ENCODE measurements around the gene PPP2R5D. TPM values are rescaled to one million over a fixed set of nuclear protein-coding genes. Genes with fewer than 3 reads are reported as not detected.

PPP2R5D gene
- total RNA-seq, 1 donor from 2014 or later, result 52.1 TPM

DNA sequence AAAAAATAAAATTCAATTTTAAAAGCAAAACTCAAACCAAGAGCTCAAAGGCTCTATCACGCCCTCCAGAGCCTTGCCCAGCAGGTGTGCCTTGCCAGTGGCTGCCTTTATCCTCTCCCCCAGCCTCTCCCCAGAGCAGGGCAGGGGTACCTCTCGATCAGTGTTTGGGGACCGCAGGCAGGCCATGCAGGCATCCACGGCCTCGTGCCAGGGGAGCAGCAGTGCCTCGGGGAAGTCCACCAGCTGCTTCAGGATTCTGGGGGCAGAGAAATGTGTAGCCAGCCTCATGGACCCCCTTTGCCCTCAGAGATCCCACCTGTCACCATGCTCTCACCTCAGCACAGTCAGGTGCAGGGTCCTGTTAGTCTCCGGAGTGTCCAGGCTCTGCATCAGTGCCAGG, 63.6 kb downstream of the PPP2R5D start:
- Mint-ChIP-seq H3K27me3 (ENCODE audit: insufficient read depth) (no peaks in the 10 kb centered on the region), H3K27ac (no peak overlapping the region), H3K9me3 (no peaks in the 10 kb centered on the region), H3K4me3 (no peak overlapping the region), H3K4me1 (ENCODE audit: low read depth) (peaks cover 24% of the 10 kb centered on the region), H3K36me3 (ENCODE audit: low read depth) (peaks cover 28% of the 10 kb centered on the region)
- intact Hi-C loops (cut with micrococcal nuclease), result no loop called here
- no peak for DNase-seq (ENCODE audit: low spot score)

DNA sequence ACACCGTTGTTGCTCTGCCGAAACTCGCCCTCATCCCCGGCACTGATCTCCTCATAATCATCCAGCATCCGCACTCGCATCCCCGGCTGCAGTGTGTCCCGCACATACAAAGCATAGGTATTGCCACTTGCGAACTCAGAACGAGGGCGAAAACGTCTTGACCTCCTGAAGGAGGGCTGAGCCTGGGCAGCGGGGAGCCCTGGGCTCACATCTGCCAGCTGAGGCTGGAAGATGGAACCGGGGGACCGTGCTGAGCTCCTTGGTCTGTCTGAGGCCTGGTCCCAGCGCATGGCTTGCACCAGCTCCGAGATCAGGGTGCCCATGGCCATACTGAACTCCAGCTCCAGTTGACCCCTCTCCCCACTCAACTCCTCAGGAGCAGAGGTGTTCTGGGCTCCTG, 66.6 kb downstream of the PPP2R5D start:
- Mint-ChIP-seq H3K4me3 (peak overlapping the region; percentile 3), H3K27ac (peak overlapping the region; percentile 9), H3K4me1 (ENCODE audit: low read depth) (peaks cover 37% of the 10 kb centered on the region), H3K27me3 (ENCODE audit: insufficient read depth) (no peaks in the 10 kb centered on the region), H3K9me3 (no peaks in the 10 kb centered on the region), H3K36me3 (ENCODE audit: low read depth) (peaks cover 31% of the 10 kb centered on the region)
- no peak for DNase-seq (ENCODE audit: low spot score)
- intact Hi-C loops (cut with micrococcal nuclease), result loop anchor here (5.0 to 10.0 kb wide), 3 partner anchors 266 to 1336 kb away; partner anchors contain the start of genes BICRAL, CDC5L, POLH and XPO5

DNA sequence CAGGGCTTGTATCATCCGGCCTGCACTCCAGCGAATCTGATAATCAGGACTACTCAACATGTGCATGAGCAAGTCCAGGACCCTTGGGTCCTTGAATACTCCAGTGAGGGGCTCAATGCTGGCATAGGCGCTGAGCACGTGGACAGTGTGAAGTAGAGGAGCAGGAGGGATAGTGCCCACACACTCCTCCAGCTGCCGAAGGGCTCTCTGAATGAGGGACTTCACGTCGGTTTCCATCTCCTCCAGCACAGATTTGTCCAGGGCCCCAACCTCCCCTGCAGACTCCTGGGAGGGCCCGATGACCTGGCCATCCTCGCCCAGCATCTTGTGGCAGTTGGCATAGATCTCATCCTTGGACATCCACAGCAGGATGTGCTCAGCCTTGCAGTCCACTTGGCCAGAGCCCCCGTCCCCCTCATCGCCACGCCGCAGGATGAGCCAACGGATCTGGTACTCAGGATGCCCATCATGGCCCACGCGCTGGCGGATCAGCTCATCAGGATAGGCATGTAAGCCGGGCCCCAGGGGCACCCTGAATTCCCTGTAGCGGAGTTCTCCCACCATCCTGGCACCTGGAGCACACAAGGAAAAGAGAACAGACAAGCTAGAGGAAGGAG, 68.0 kb downstream of the PPP2R5D start:
- Mint-ChIP-seq H3K4me1 (ENCODE audit: low read depth) (peaks cover 41% of the 10 kb centered on the region), H3K9me3 (no peaks in the 10 kb centered on the region), H3K36me3 (ENCODE audit: low read depth) (peaks cover 35% of the 10 kb centered on the region), H3K4me3 (peak overlapping the region; percentile 99), H3K27ac (peak overlapping the region; percentile 98), H3K27me3 (ENCODE audit: insufficient read depth) (no peaks in the 10 kb centered on the region)
- intact Hi-C loops (cut with micrococcal nuclease), result loop anchor here (2.0 to 10.0 kb wide), 5 partner anchors 268 to 1335 kb away; partner anchors contain the start of genes BICRAL, CDC5L, POLH and POLR1C
- no peak for DNase-seq (ENCODE audit: low spot score)

DNA sequence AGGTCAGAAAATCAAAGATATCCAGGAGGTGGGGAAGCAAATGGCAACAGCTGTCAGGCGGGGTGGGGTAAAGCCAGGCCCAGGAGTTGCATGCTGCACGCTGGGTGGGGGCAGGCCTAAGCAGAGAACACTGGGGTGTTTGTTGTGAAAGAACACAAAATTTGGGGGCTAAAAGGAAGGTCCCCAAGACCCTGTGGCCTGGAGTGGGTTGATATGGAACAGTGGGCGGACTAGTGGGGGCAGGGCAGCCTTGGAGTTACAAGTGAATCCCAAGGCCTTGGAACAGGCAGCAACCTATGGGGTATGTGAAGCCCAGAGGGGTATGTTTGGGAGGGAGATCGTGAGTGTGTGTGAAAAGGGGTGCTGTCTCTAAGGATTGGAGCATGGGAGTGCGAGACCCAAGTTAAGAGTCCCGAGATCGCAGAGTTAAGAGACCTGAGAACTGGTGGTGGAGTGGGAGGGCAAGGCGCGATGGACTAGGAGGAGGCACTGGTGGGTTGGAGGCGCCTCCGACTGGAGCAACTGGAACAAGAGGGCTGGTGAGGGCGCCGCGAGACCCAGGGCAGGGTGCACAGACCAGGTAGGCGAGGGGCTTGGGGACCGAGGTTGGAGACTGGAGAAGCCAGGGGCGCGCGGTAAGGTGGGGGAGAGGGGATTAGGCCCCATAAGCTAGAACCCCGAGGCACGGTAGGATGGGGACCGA, 68.6 kb downstream of the PPP2R5D start:
- H3K9me3 Mint-ChIP-seq, result no peaks in the 10 kb centered on the region
- peak overlapping the region; percentile 98 for H3K27ac Mint-ChIP-seq
- peaks cover 46% of the 10 kb centered on the region for H3K4me1 Mint-ChIP-seq (ENCODE audit: low read depth)
- no peaks in the 10 kb centered on the region for H3K27me3 Mint-ChIP-seq (ENCODE audit: insufficient read depth)
- peak overlapping the region; percentile 99 for H3K4me3 Mint-ChIP-seq
- no peak for DNase-seq (ENCODE audit: low spot score)
- peaks cover 38% of the 10 kb centered on the region for H3K36me3 Mint-ChIP-seq (ENCODE audit: low read depth)
- intact Hi-C loops (cut with micrococcal nuclease), result loop anchor here (1.0 to 10.0 kb wide), 9 partner anchors 39 to 1334 kb away; partner anchors contain the start of genes BICRAL, CDC5L, CNPY3 and GTPBP2

DNA sequence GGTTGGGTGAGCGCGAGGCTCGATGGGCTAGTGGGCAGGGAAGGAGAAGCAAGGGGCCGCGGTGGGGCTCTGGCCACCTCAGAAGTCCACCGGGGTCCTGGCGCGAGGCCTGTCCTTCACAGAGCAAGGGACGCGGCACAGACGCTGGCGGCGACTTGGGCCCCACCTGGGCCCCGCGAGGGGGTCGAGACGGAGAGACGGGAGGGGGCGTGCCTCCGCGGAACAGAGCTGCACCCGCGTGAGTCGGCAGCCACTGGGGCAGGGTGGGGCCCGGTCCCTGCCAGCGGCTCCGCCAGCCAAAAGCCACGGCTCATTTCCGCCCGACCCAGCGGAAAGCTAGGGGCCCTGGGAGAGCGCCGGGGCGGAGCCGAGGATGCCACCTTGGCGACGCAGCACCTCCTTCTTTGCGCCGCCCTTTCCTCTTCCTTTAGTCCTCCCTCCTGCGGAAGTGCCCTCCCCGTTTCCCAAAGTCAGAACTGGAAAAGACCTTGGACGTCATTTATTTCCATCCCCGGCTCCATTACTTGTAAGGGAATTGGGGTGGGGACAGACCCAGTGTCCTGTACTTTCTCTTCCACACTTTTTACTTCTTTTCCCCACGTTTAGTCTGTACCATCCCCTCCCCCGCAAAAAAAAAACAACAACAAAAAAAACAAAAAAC, 69.3 kb downstream of the PPP2R5D start, which contains the start of gene CUL7:
CUL7 (minus strand) TSS at position 307 of the 661 bp plus-strand sequence. CDS start 1,063 bp downstream, outside the sequence.
- Mint-ChIP-seq H3K9me3 (no peaks in the 10 kb centered on the region), H3K4me3 (peak within 1 kb of the TSS; percentile 99), H3K27me3 (ENCODE audit: insufficient read depth) (no peaks in the 10 kb centered on the region), H3K36me3 (ENCODE audit: low read depth) (peaks cover 38% of the 10 kb centered on the region), H3K4me1 (ENCODE audit: low read depth) (peaks cover 53% of the 10 kb centered on the region), H3K27ac (peak within 1 kb of the TSS; percentile 98)
- DNase-seq (ENCODE audit: low spot score), result peak; percentile 89
- intact Hi-C loops (cut with micrococcal nuclease), result loop anchor here (1.0 to 10.0 kb wide), 9 partner anchors 39 to 1334 kb away; partner anchors contain the start of genes BICRAL, CDC5L, CNPY3 and GTPBP2

DNA sequence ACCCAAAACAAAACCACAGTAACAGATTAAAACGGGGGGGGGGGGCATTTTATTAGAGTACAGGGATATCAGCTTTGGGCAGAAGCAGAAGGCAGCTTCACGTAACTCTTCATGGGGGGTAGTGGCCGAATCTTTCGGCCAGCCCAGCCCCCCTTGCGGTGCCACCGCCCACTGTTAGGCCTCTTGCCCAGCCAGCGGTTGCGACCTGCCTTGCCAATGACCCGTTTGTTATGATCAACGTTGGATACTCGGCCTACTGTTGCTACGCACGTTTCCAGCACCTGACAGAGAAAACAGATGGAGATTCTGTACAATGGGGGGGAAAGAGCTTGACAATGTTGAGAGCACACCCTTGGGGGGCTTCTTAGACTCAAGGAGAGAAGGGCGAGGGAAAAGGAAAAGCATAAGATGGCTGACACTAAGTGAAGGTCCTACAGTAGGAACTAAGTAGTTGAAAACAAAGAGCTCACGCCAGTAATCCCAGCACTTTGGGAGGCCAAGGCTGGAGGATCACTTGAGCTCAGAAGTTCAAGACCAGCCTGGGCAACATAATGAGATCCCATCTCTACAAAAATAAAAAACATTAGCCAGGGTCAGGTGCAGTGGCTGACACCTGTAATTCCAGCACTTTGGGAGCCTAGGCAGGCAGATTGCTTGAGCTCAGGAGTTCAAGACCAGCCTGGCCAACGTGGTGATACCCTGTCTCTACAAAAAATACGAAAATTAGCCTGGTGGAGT, 70.0 kb downstream of the PPP2R5D start:
- Mint-ChIP-seq H3K9me3 (no peaks in the 10 kb centered on the region), H3K4me1 (ENCODE audit: low read depth) (peaks cover 60% of the 10 kb centered on the region), H3K27ac (peak overlapping the region; percentile 98), H3K27me3 (ENCODE audit: insufficient read depth) (no peaks in the 10 kb centered on the region), H3K4me3 (peak overlapping the region; percentile 99), H3K36me3 (ENCODE audit: low read depth) (peaks cover 38% of the 10 kb centered on the region)
- intact Hi-C loops (cut with micrococcal nuclease), result loop anchor here (5.0 to 10.0 kb wide), 3 partner anchors 270 to 1333 kb away; partner anchors contain the start of genes BICRAL, CDC5L, POLH and XPO5
- DNase-seq (ENCODE audit: low spot score), result no peak

DNA sequence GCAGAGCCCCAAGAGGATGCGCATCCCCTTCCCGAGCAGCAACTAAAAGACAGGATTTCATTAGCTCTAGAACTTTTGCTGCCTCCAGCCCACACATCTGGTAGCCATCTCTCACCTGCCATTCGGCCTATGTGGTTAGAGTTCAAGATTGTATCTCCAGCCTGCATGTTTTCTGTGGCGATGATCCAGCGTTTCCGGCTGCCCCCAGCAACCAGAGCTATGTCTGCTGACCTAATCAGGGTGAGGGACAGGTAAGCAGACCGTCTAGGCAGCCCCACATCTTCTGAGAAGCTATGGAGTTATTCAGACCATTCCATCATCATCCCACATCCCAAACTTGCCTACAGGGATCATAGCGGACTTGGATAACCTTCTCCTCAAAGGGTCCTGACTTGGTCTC, 71.6 kb downstream of the PPP2R5D start:
- no peaks in the 10 kb centered on the region for H3K9me3 Mint-ChIP-seq
- H3K27me3 Mint-ChIP-seq (ENCODE audit: insufficient read depth), result no peaks in the 10 kb centered on the region
- H3K27ac Mint-ChIP-seq, result peak overlapping the region; percentile 21
- H3K36me3 Mint-ChIP-seq (ENCODE audit: low read depth), result peaks cover 27% of the 10 kb centered on the region
- H3K4me3 Mint-ChIP-seq, result no peak overlapping the region
- intact Hi-C loops (cut with micrococcal nuclease), result loop anchor here (5.0 to 10.0 kb wide), 4 partner anchors 171 to 1159 kb away; partner anchors contain the start of genes BICRAL, DNPH1, POLH and USP49
- peaks cover 67% of the 10 kb centered on the region for H3K4me1 Mint-ChIP-seq (ENCODE audit: low read depth)
- no peak for DNase-seq (ENCODE audit: low spot score)

DNA sequence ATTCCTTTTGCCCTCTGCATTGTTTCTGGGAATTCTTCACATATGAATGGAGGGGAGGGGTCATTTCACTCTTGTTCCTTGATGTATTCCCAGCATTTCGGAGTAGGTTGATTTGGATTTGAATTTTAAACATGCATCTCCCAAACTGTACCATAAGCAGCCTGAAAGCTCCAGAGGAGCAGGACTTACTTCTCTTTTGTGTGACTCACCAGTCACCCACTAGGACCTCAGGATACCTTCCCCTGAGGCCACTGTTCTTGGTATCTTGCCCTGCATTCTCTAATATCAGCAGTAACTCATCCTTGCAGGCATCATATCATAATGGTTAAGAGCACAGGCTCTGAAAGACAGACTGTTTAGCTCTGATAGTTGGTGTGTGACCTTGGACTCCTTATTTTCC, 74.2 kb downstream of the PPP2R5D start:
- peaks cover 48% of the 10 kb centered on the region for H3K4me1 Mint-ChIP-seq (ENCODE audit: low read depth)
- peak overlapping the region; percentile 96 for H3K4me3 Mint-ChIP-seq
- H3K27me3 Mint-ChIP-seq (ENCODE audit: insufficient read depth), result no peaks in the 10 kb centered on the region
- H3K9me3 Mint-ChIP-seq, result no peaks in the 10 kb centered on the region
- peaks cover 18% of the 10 kb centered on the region for H3K36me3 Mint-ChIP-seq (ENCODE audit: low read depth)
- no peak for DNase-seq (ENCODE audit: low spot score)
- intact Hi-C loops (cut with micrococcal nuclease), result loop anchor here (2.0 to 10.0 kb wide), 5 partner anchors 169 to 1161 kb away; partner anchors contain the start of genes BICRAL, DNPH1, POLH and TJAP1
- H3K27ac Mint-ChIP-seq, result peak overlapping the region; percentile 98

DNA sequence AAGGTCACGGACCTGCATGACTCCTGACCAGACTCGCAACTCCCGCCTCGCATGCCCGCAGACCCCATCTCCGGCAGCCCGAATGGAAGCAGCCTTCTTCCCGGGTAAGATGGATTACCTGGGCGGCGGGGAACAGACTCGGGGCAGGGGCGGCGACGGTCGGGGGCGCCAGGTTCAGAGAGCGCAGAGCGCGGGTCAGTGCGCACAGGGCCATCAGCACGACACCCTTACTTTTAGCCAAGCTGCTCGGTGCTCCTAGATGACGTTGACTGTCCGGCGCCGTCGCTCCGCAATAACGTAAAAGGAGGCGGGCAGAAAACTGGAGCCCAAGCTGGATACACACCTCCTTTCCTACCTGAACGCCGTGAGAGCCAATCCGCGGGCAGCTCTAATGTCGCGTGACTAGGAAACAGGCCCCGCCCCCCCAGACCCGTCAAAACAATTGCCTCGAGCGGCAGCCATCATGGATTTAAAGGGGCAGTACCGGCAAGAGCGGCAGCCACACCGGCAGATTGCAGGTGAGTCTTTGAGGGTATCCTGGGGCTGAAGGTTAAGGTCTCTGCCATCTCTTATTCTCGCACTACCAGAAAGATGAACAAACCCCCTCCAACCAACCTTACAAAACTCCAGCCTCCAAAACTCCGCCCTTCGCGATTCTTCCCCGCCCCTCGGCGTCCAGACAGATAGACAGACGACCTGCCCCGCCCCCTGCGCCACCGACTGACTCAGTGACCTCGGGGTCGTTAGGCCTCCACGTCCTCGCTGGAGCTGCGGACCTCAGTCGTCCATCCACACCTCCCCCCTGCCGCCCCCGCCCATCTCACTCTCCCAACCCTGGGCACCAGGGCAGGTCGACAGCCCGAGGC, 75.0 kb downstream of the PPP2R5D start, which contains the start of the genes KLC4 and MRPL2:
KLC4 (plus strand) TSS at position 464 of the 866 bp plus-strand sequence. CDS start 1,705 bp downstream, outside the sequence.
MRPL2 (minus strand) TSS at position 267 of the 866 bp plus-strand sequence; CDS start at position 214, 53 bp downstream.
- H3K36me3 Mint-ChIP-seq (ENCODE audit: low read depth), result peaks cover 16% of the 10 kb centered on the region
- H3K9me3 Mint-ChIP-seq, result no peaks in the 10 kb centered on the region
- intact Hi-C loops (cut with micrococcal nuclease), result loop anchor here (1.0 to 10.0 kb wide), 13 partner anchors 45 to 1162 kb away; partner anchors contain the start of genes ABCC10, BICRAL, CNPY3 and DNPH1
- H3K4me3 Mint-ChIP-seq, result peak within 1 kb of the TSS; percentile 96
- peaks cover 41% of the 10 kb centered on the region for H3K4me1 Mint-ChIP-seq (ENCODE audit: low read depth)
- H3K27ac Mint-ChIP-seq, result peak within 1 kb of the TSS; percentile 98
- H3K27me3 Mint-ChIP-seq (ENCODE audit: insufficient read depth), result no peaks in the 10 kb centered on the region
- peak; percentile 96 for DNase-seq (ENCODE audit: low spot score)

DNA sequence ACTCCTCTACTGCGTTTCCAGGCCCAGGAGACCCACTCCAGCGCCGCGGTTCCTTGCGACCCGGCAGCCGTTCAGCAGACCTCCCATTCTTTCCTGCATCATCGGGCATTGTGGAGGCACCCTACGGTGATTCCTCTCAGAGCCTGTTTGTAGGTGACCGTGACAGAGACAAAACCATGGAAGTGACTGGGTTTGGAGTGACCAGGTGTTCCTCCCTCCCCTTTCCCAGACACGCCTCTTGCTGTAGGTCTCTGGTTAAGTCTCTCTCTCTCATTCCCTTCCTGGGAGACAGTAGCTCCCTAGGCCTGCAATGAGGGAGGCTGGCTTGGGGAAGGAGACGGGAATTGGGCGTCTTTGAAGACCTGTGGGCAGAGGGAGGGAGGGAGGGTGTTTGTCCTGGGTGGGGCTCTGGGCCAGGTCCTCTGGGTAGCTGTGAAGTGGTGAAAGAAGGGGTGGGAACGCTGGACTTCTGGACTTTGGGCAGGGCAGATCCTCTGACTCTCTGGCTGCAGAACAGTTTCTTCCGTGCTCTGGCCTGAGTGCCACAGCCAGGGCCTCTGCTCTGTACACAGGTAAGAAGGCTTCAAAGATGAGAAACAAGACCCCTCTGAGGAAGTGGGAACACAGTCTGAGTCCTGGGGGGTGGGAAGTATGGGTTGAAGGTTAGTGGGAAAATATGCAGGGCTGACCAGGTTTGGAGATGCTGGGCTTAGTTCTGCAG, 75.8 kb downstream of the PPP2R5D start:
- Mint-ChIP-seq H3K36me3 (ENCODE audit: low read depth) (peaks cover 16% of the 10 kb centered on the region), H3K4me3 (peak overlapping the region; percentile 96), H3K4me1 (ENCODE audit: low read depth) (peaks cover 41% of the 10 kb centered on the region), H3K9me3 (no peaks in the 10 kb centered on the region), H3K27ac (peak overlapping the region; percentile 98), H3K27me3 (ENCODE audit: insufficient read depth) (no peaks in the 10 kb centered on the region)
- intact Hi-C loops (cut with micrococcal nuclease), result no loop called here
- DNase-seq (ENCODE audit: low spot score), result no peak
